ENCODE measurements around the gene SYVN1.

SYVN1 gene

DNA sequence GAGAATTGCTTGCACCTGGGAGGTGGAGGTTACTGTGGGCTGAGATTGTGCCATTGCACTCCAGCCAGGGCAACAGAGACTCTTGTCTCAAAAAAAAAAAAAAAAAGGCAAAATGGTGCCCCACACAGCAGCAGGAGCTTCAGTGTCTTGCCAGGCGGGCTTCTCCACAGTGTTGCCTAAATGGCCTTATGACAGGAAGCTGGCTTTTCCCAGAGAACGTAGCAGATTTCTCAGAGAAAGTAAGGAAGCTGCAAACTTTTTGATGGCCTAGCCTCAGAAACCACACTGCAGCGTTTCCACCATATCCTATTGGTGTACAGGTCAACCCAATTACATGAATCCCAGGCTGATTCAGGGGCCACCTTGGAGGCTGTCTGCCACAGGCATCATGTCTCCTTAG, 23.0 kb upstream of the SYVN1 start:
- Histone ChIP-seq H3K79me2 (ENCODE audit: insufficient read depth, low read length) (no peaks in the 10 kb centered on the region), H3K27me3 (ENCODE audit: insufficient read depth, low read length) (no peaks in the 10 kb centered on the region), H3K27ac (ENCODE audit: low read depth, low read length, poor library complexity, severe bottlenecking) (no peak overlapping the region), H3K9me2 (ENCODE audit: low read depth, low read length) (no peaks in the 10 kb centered on the region), H3K9me3 (ENCODE audit: low read length) (no peaks in the 10 kb centered on the region), H3K36me3 (ENCODE audit: insufficient read depth, low read length) (no peaks in the 10 kb centered on the region), H2AFZ (ENCODE audit: low read length) (no peak overlapping the region), H3K4me2 (ENCODE audit: low read length) (no peak overlapping the region), H3K4me1 (ENCODE audit: insufficient read depth, low read length, severe bottlenecking) (peaks cover 9% of the 10 kb centered on the region), H4K20me1 (ENCODE audit: insufficient read depth, low read length) (no peaks in the 10 kb centered on the region), H3F3A (ENCODE audit: insufficient read depth, low read length) (no peaks in the 10 kb centered on the region), H3K9ac (ENCODE audit: low read length) (no peak overlapping the region), H3K4me3 (ENCODE audit: low read depth, low read length, poor library complexity, severe bottlenecking) (no peak overlapping the region)
- no peak for TF ChIP-seq EZH2 (IDR thresholded peaks at IDR 0.05; ENCODE audit: borderline replicate concordance, low read length)
- TF ChIP-seq, protein P1, sequence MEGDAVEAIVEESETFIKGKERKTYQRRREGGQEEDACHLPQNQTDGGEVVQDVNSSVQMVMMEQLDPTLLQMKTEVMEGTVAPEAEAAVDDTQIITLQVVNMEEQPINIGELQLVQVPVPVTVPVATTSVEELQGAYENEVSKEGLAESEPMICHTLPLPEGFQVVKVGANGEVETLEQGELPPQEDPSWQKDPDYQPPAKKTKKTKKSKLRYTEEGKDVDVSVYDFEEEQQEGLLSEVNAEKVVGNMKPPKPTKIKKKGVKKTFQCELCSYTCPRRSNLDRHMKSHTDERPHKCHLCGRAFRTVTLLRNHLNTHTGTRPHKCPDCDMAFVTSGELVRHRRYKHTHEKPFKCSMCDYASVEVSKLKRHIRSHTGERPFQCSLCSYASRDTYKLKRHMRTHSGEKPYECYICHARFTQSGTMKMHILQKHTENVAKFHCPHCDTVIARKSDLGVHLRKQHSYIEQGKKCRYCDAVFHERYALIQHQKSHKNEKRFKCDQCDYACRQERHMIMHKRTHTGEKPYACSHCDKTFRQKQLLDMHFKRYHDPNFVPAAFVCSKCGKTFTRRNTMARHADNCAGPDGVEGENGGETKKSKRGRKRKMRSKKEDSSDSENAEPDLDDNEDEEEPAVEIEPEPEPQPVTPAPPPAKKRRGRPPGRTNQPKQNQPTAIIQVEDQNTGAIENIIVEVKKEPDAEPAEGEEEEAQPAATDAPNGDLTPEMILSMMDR (IDR thresholded peaks at IDR 0.05; ENCODE audit: low read length): no peak

DNA sequence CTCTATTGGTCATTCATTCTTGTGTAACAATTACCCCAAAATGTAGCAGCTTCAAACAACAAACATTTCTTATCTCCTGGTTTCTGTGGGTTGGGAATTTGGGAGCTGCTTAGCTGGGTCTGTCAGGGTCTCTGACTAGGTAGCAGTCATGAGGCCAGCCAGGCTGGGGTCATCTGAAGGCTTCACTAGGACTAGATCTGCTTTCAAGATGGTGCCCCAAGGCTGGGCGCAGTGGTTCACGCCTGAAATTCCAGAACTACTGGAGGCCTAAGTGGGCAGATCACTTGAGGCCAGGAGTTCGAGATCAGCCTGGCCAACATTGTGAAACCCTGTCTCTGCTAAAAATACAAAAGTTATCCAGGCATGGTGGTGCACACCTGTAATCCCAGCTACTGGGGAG, 22.6 kb upstream of the SYVN1 start:
- Histone ChIP-seq H3K9me3 (ENCODE audit: low read length) (no peaks in the 10 kb centered on the region), H3K4me1 (ENCODE audit: insufficient read depth, low read length, severe bottlenecking) (peaks cover 13% of the 10 kb centered on the region), H3K9me2 (ENCODE audit: low read depth, low read length) (no peaks in the 10 kb centered on the region), H2AFZ (ENCODE audit: low read length) (no peak overlapping the region), H4K20me1 (ENCODE audit: insufficient read depth, low read length) (no peaks in the 10 kb centered on the region), H3K9ac (ENCODE audit: low read length) (no peak overlapping the region), H3K27me3 (ENCODE audit: insufficient read depth, low read length) (no peaks in the 10 kb centered on the region), H3K4me3 (ENCODE audit: low read depth, low read length, poor library complexity, severe bottlenecking) (no peak overlapping the region), H3F3A (ENCODE audit: insufficient read depth, low read length) (no peaks in the 10 kb centered on the region), H3K4me2 (ENCODE audit: low read length) (no peak overlapping the region), H3K27ac (ENCODE audit: low read depth, low read length, poor library complexity, severe bottlenecking) (no peak overlapping the region), H3K79me2 (ENCODE audit: insufficient read depth, low read length) (no peaks in the 10 kb centered on the region), H3K36me3 (ENCODE audit: insufficient read depth, low read length) (no peaks in the 10 kb centered on the region)
- no peak for TF ChIP-seq EZH2 (IDR thresholded peaks at IDR 0.05; ENCODE audit: borderline replicate concordance, low read length)
- TF ChIP-seq, protein P1 (IDR thresholded peaks at IDR 0.05; ENCODE audit: low read length): no peak

DNA sequence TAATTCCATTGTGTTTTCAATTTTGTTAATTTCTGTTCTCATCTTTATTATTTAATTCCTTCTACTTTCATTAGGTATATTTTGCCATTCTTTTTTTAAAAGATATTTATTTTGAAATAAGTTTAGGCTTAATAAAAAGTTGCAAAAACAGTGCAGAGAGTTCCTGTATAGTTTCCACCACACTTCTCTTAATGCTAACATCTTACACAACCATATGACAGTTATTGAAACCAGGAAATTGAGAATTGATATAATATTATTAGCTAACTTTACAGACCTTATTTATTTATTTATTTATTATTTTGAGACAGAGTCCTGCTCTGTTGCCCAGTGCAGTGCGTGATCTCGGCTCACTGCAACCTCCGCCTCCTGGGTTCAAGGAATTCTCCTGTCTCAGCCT, 21.9 kb upstream of the SYVN1 start:
- H3K9me3 ChIP-seq (ENCODE audit: low read length): no peaks in the 10 kb centered on the region
- H3K9ac ChIP-seq (ENCODE audit: low read length): no peak overlapping the region
- TF ChIP-seq EZH2 (IDR thresholded peaks at IDR 0.05; ENCODE audit: borderline replicate concordance, low read length): no peak
- TF ChIP-seq, protein P1 (IDR thresholded peaks at IDR 0.05; ENCODE audit: low read length): no peak
- H3K36me3 ChIP-seq (ENCODE audit: insufficient read depth, low read length): no peaks in the 10 kb centered on the region
- H3K79me2 ChIP-seq (ENCODE audit: insufficient read depth, low read length): no peaks in the 10 kb centered on the region
- H3K27me3 ChIP-seq (ENCODE audit: insufficient read depth, low read length): no peaks in the 10 kb centered on the region
- H3K9me2 ChIP-seq (ENCODE audit: low read depth, low read length): no peaks in the 10 kb centered on the region
- H2AFZ ChIP-seq (ENCODE audit: low read length): no peak overlapping the region
- peaks cover 16% of the 10 kb centered on the region for H3K4me1 ChIP-seq (ENCODE audit: insufficient read depth, low read length, severe bottlenecking)
- no peak overlapping the region for H3K4me3 ChIP-seq (ENCODE audit: low read depth, low read length, poor library complexity, severe bottlenecking)
- no peak overlapping the region for H3K4me2 ChIP-seq (ENCODE audit: low read length)
- no peaks in the 10 kb centered on the region for H3F3A ChIP-seq (ENCODE audit: insufficient read depth, low read length)
- no peak overlapping the region for H3K27ac ChIP-seq (ENCODE audit: low read depth, low read length, poor library complexity, severe bottlenecking)
- H4K20me1 ChIP-seq (ENCODE audit: insufficient read depth, low read length): no peaks in the 10 kb centered on the region

Measured in OCI-LY1 (cell line).